Measurements from ENCODE around the gene LYPD5. TPM values are rescaled to one million over a fixed set of nuclear protein-coding genes. Genes with fewer than 3 reads are reported as not detected.

Gene LYPD5
- total and polyA plus RNA-seq, 2 of the 8 experiments (the other 6 are each of a cell fraction or from before 2014, with no cell fraction given) = 0.74 to 4.3 TPM

GRCh38 chr19:43751466-43752220 is 50.6 kb downstream of the LYPD5 start:
- Histone ChIP-seq H3K27ac (ENCODE audit: low read depth, low read length) (no peak overlapping the region), H3K79me2 (ENCODE audit: control insufficient read depth in 1 of 2, insufficient read depth in 2 of 2, low read length in 2 of 2) (peaks cover 0 to 13% of the 10 kb centered on the region in 2 experiments; a peak in 1 of 4 replicates)
- CTCF ChIA-PET (ENCODE audit: partially characterized antibody) = interaction anchor here (0.9 to 30.4 kb wide), 6 partner anchors 8 to 58 kb away, joined by 3 to 703 read pairs (median 4); partner anchors contain the start of gene KCNN4
- TF ChIP-seq SP4 (IDR thresholded peaks at IDR 0.05; ENCODE audit: low read length) (no peak), ATF3 (IDR thresholded peaks at IDR 0.05; ENCODE audit: insufficient read depth, low read depth, low read length) (no peak), EP300 (IDR thresholded peaks at IDR 0.05; ENCODE audit: borderline replicate concordance in 1 of 2, low read depth in 2 of 2, low read length in 2 of 2) (no peak), SUZ12 (IDR thresholded peaks at IDR 0.05; ENCODE audit: low read length) (no peak), FOSL1 (IDR thresholded peaks at IDR 0.05; ENCODE audit: insufficient read depth, low read depth, low read length) (no peak), CTCF (IDR thresholded peaks at IDR 0.05; ENCODE audit: control extremely low read depth in 1 of 3, insufficient read depth in 1 of 3, low read depth in 1 of 3, low read length in 3 of 3) (no peak)

More at GRCh38 chr19:43751466-43752220, 50.6 kb downstream of the LYPD5 start:
- H3K56ac ChIP-seq (replicated peaks; ENCODE audit: insufficient read length, low read depth, low read length) = no peak overlapping the region
- H3K9me3 ChIP-seq (ENCODE audit: insufficient read depth in 2 of 2, low read depth in 1 of 2, low read length in 1 of 2) = no peaks in the 10 kb centered on the region
- peaks cover 4% of the 10 kb centered on the region; the same call in 1 of the 2 replicates for H3K23me2 ChIP-seq (ENCODE audit: low read depth, low read length)
- H3K79me1 ChIP-seq (ENCODE audit: low read depth, low read length) = peaks cover 3% of the 10 kb centered on the region; the same call in 1 of the 2 replicates
- POLR2A ChIA-PET (ENCODE audit: partially characterized antibody) = interaction anchor here (0.6 to 5.4 kb wide), 5 partner anchors 13 to 1575 kb away, joined by 3 to 33 read pairs (median 3); no protein-coding TSS in a partner anchor
- no peak overlapping the region for H3K4ac ChIP-seq (replicated peaks; ENCODE audit: insufficient read length, low read depth, low read length)
- H2BK120ac ChIP-seq (replicated peaks; ENCODE audit: low read depth, low read length) = no peak overlapping the region
- H3K23ac ChIP-seq (ENCODE audit: insufficient read length) = no peak overlapping the region
- H4K5ac ChIP-seq (ENCODE audit: insufficient read length, low read depth, low read length) = no peak overlapping the region
- no peak overlapping the region for H3K4me3 ChIP-seq (ENCODE audit: extremely low read depth in 1 of 4, insufficient read depth in 2 of 4, low read depth in 3 of 4, low read length in 4 of 4)
- H2BK5ac ChIP-seq (ENCODE audit: low read depth, low read length) = no peak overlapping the region
- H3K9ac ChIP-seq (replicated peaks in 1 of 4; ENCODE audit: extremely low read depth in 1 of 4, low read depth in 3 of 4, low read length in 3 of 4) = no peak overlapping the region
- H2AK5ac ChIP-seq (ENCODE audit: low read depth, low read length) = no peak overlapping the region
- WGBS, 2 experiments (ENCODE audit: extremely low coverage in 1 of 2, insufficient coverage in 1 of 2, insufficient read length in 1 of 2, insufficient replicate concordance in 2 of 2, low coverage in 1 of 2, low lambda C conversion rate in 2 of 2, missing lambda C conversion rate in 1 of 2) = 89% methylated on average over 4 of the region's 4 CpGs; no CpG with 5 or more reads in 1 of the 2 experiments
- no peak overlapping the region for H3K18ac ChIP-seq (ENCODE audit: extremely low read depth, low read length)
- H2BK12ac ChIP-seq (ENCODE audit: low read depth, low read length) = no peak overlapping the region
- no peak overlapping the region for H3K14ac ChIP-seq (ENCODE audit: insufficient read length)
- H2AFZ ChIP-seq (ENCODE audit: low read length) = no peak overlapping the region
- no peak overlapping the region for H2BK15ac ChIP-seq (ENCODE audit: low read length)
- FAIRE-seq (no peak), DNase-seq (ENCODE audit: low read depth in 1 of 2, low spot score in 2 of 2) (no peak)
- no peak overlapping the region for H2BK20ac ChIP-seq (ENCODE audit: low read length)
- no peaks in the 10 kb centered on the region for H3K4me1 ChIP-seq (replicated peaks in 1 of 4; ENCODE audit: control insufficient read depth in 3 of 4, insufficient read depth in 4 of 4, low read length in 3 of 4)
- H3K36me3 ChIP-seq (ENCODE audit: control insufficient read depth in 2 of 4, insufficient read depth in 4 of 4, low read length in 3 of 4) = peaks cover 18 to 30% (median 20%) of the 10 kb centered on the region in 4 experiments
- H3K27me3 ChIP-seq (replicated peaks in 1 of 4; ENCODE audit: control insufficient read depth in 3 of 4, extremely low read depth in 1 of 4, insufficient read depth in 3 of 4, low read length in 3 of 4) = no peaks in the 10 kb centered on the region
- H4K8ac ChIP-seq (ENCODE audit: extremely low read depth, insufficient read depth, low read length) = no peak overlapping the region
- H4K20me1 ChIP-seq (replicated peaks in 1 of 2; ENCODE audit: control insufficient read depth in 1 of 2, insufficient read depth in 2 of 2, low read length in 2 of 2) = no peaks in the 10 kb centered on the region
- no peak overlapping the region for H4K91ac ChIP-seq (replicated peaks; ENCODE audit: insufficient read length, low read length)
- no peak overlapping the region for H3K4me2 ChIP-seq (ENCODE audit: insufficient read depth in 1 of 2, low read depth in 2 of 2, low read length in 2 of 2)
